Cardiac septum (tissue), 1 donor: ENCODE measurements around the gene IFITM2. TPM values are rescaled to one million over a fixed set of nuclear protein-coding genes. Genes with fewer than 3 reads are reported as not detected.

Experiments
- DNase-seq: peaks from one replicate; pipeline ENCODE4 v3.0.0-alpha.2; 2020; ENCODE audit warnings: low spot score
- intact Hi-C: fragments of 100-400 bp; cut with DNase I; formaldehyde crosslinking; loops from one replicate; pipeline ENCODE4 v1.14.0; 2022
- total RNA-seq: library from RNA; stranded (reverse); fragmentation: NEBNext Ultra II Directional; extraction: Animal tissue kit (Norgen Biotek cat#: 25700); gene quantifications from one replicate; pipeline ENCODE4 v1.2.1, GENCODE V29; 2021
- donor health status: DM: no; HTN: no; CAD: no.

Gene IFITM2
- total RNA-seq, 1 donor from 2014 or later: 215 TPM

- intact Hi-C loops: loop anchor here (1.0 to 5.0 kb wide), 3 partner anchors 29 to 149 kb away; partner anchors contain the start of genes BET1L and RIC8A
- peak; percentile 95 for DNase-seq
These were observed 48.2 kb downstream of the IFITM2 start for GRCh38 chr11:355581-356458.

- intact Hi-C loops: loop anchor here (5.0 kb wide), 1 partner anchor 149 kb away; the partner anchor contains the start of genes BET1L and RIC8A
- peak; percentile 1 for DNase-seq
These were observed 49.0 kb downstream of the IFITM2 start for GRCh38 chr11:356610-357009.

DNA sequence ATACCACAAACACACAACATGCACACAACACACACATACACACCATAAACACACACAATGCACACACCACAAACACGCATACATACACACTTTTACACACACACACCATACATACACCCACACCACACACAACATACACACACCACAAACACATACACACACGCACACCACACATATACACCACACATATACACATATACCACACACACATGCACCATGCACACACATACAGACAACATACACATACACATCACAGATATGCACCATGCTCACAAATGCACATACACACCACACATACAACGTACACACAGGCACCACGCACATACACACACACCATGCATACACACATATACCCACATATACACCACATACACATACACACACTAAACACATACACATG, 50.0 kb downstream of the IFITM2 start:
- no peak for DNase-seq
- intact Hi-C loops: loop anchor here (5.0 kb wide), 1 partner anchor 150 kb away; the partner anchor contains the start of genes BET1L and RIC8A

- peak; percentile 59 for DNase-seq
- intact Hi-C loops: loop anchor here (5.0 kb wide), 1 partner anchor 151 kb away; the partner anchor contains the start of genes BET1L and RIC8A
These were observed 50.6 kb downstream of the IFITM2 start for GRCh38 chr11:358129-358800.

Other genes with a start within 250 kb of the IFITM2 start
- not detected for gene SCGB1C1, start 114.7 kb upstream of the IFITM2 start, total RNA-seq
- 24.9 TPM for gene BET1L, start 100.4 kb upstream of the IFITM2 start, total RNA-seq
- gene RIC8A, start 100.1 kb upstream of the IFITM2 start, total RNA-seq: 63.4 TPM
- gene SIRT3, start 71.5 kb upstream of the IFITM2 start, total RNA-seq: 27.0 TPM
- 87.5 TPM for gene PSMD13, start 70.8 kb upstream of the IFITM2 start, total RNA-seq
- gene NLRP6, start 29.4 kb upstream of the IFITM2 start, total RNA-seq: 0.19 TPM
- 11.0 TPM for gene PGGHG, start 18.7 kb upstream of the IFITM2 start, total RNA-seq
- not detected for gene IFITM5, start 8.3 kb upstream of the IFITM2 start, total RNA-seq
- 123 TPM for gene IFITM1, start 6.2 kb downstream of the IFITM2 start, total RNA-seq
- 260 TPM for gene IFITM3, start 13.0 kb downstream of the IFITM2 start, total RNA-seq
- gene B4GALNT4, start 61.7 kb downstream of the IFITM2 start, total RNA-seq: 0.24 TPM
- 0.83 TPM for gene PKP3, start 86.4 kb downstream of the IFITM2 start, total RNA-seq
- gene SIGIRR, start 107.2 kb downstream of the IFITM2 start, total RNA-seq: 33.3 TPM
- gene ANO9, start 134.2 kb downstream of the IFITM2 start, total RNA-seq: 0.38 TPM
- 24.9 TPM for gene PTDSS2, start 142.5 kb downstream of the IFITM2 start, total RNA-seq
- 158 TPM for gene RNH1, start 199.4 kb downstream of the IFITM2 start, total RNA-seq
- 75.9 TPM for gene HRAS, start 227.8 kb downstream of the IFITM2 start, total RNA-seq
- gene LRRC56, start 229.7 kb downstream of the IFITM2 start, total RNA-seq: 0.38 TPM